ENCODE results near the gene RNASEL.

RNASEL gene

DNA sequence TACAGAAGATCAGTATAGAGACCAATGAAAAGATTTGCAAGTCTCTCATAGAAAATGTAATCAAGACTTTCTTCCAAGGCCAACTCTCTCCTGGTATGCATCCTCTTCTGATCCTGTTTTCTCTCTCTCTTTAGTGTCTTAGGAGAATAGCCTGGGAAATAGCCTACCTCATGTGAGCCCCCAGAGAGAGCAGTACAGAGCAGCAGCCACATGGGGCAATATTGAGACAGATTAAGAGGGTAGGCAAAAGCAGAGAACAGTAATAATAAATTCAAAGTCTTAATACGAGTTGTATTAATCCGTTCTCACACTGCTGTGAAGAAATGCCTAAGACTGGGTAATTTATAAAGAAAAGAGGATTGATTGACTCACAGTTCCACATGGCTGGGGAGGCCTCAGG, 61.4 kb downstream of the RNASEL start:
- WGBS, 2 experiments = 96 to 98% methylated on average over 2 of the region's 2 CpGs
- H3K9me3 ChIP-seq (ENCODE audit: control insufficient read depth, low read length) = no peaks in the 10 kb centered on the region
- H3K36me3 ChIP-seq (ENCODE audit: control insufficient read depth, insufficient read depth, low read length) = no peaks in the 10 kb centered on the region
- H3K4me3 ChIP-seq (ENCODE audit: insufficient read depth, low read depth, low read length) = no peak overlapping the region
- H3K27me3 ChIP-seq (ENCODE audit: control insufficient read depth, insufficient read depth, low read length, poor library complexity, severe bottlenecking) = no peaks in the 10 kb centered on the region
- H3K4me1 ChIP-seq (ENCODE audit: control insufficient read depth, insufficient read depth, low read length) = no peaks in the 10 kb centered on the region
- H3K27ac ChIP-seq (ENCODE audit: insufficient read depth, low read depth, low read length, poor library complexity, severe bottlenecking) = no peak overlapping the region

DNA sequence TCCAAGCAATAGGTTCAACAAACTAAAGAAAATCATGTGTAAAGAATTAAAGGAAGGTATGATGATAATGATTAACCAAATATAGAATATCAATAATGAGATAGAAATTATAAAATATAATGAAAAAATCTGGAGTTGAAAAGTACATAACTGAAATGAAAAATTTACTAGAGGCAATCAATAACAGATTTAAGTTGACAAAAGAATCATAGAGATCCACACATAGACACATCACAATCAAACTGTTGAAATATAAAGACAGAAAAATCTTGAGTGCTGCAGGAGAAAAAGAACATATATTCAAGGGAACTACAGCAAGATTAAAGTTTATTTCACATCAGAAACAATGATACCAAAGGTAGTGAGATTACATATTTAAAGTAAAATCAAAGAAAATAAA, 63.7 kb downstream of the RNASEL start:
- H3K27me3 ChIP-seq (ENCODE audit: control insufficient read depth, insufficient read depth, low read length, poor library complexity, severe bottlenecking) = no peaks in the 10 kb centered on the region
- no peaks in the 10 kb centered on the region for H3K4me1 ChIP-seq (ENCODE audit: control insufficient read depth, insufficient read depth, low read length)
- no peaks in the 10 kb centered on the region for H3K9me3 ChIP-seq (ENCODE audit: control insufficient read depth, low read length)
- no peaks in the 10 kb centered on the region for H3K36me3 ChIP-seq (ENCODE audit: control insufficient read depth, insufficient read depth, low read length)
- H3K27ac ChIP-seq (ENCODE audit: insufficient read depth, low read depth, low read length, poor library complexity, severe bottlenecking) = no peak overlapping the region
- no peak overlapping the region for H3K4me3 ChIP-seq (ENCODE audit: insufficient read depth, low read depth, low read length)

Measured in ectodermal cell (in vitro differentiated cells).